Endothelial cell of hepatic sinusoid (primary cell): ENCODE results near the gene MAFG.
"Not testable (repeated sequence)": the region's sequence is repeated elsewhere in the genome, so short reads cannot be mapped to it uniquely, and the experiment has no call there.

ENCODE experiments used
- in situ Hi-C: cut with HindIII; loops from 2 replicates; pipeline ENCODE4 v1.10.0; 2017; ENCODE audit warnings: low sequenced_read_pairs

MAFG gene

GRCh38 chr17:81958633-81959342 lies 31.3 kb upstream of the MAFG start:
- in situ Hi-C loops, result no loop called here

GRCh38 chr17:81957691-81958432 lies 30.3 kb upstream of the MAFG start:
- in situ Hi-C loops, result no loop called here

- in situ Hi-C loops, result no loop called here
Measured at GRCh38 chr17:81956607-81957589, 29.4 kb upstream of the MAFG start.

- in situ Hi-C loops, result no loop called here
Measured at GRCh38 chr17:81955756-81956544, 28.4 kb upstream of the MAFG start.

- in situ Hi-C loops, result no loop called here
Measured at GRCh38 chr17:81955058-81955681, 27.6 kb upstream of the MAFG start.

- in situ Hi-C loops, result no loop called here
Measured at GRCh38 chr17:81954131-81955057, 26.9 kb upstream of the MAFG start.

GRCh38 chr17:81953443-81953842 lies 25.9 kb upstream of the MAFG start:
- in situ Hi-C loops, result not testable (repeated sequence)

GRCh38 chr17:81952792-81953228 lies 25.3 kb upstream of the MAFG start:
- in situ Hi-C loops, result no loop called here

GRCh38 chr17:81951785-81952684 lies 24.5 kb upstream of the MAFG start:
- in situ Hi-C loops, result no loop called here

- in situ Hi-C loops, result no loop called here
Measured at GRCh38 chr17:81950501-81950900, 23.0 kb upstream of the MAFG start.

- in situ Hi-C loops, result no loop called here
Measured at GRCh38 chr17:81948635-81949378, 21.3 kb upstream of the MAFG start.

- in situ Hi-C loops, result no loop called here
Measured at GRCh38 chr17:81947189-81947588, 19.7 kb upstream of the MAFG start, which contains the start of gene MYADML2. Gene MYADML2 (minus strand): TSS chr17:81947233. CDS start chr17:81941741, 5,492 bp downstream.

- in situ Hi-C loops, result no loop called here
Measured at GRCh38 chr17:81944858-81945257, 17.3 kb upstream of the MAFG start.

GRCh38 chr17:81942167-81942553 lies 14.6 kb upstream of the MAFG start:
- in situ Hi-C loops, result no loop called here

GRCh38 chr17:81941484-81942166 lies 14.1 kb upstream of the MAFG start:
- in situ Hi-C loops, result no loop called here
